ENCODE measurements around the gene MTUS2.

MTUS2 gene

GRCh38 chr13:29039212-29039611, 219.1 kb downstream of the MTUS2 start:
- DNase-seq, result no peak

GRCh38 chr13:29046588-29046987, 226.4 kb downstream of the MTUS2 start:
- no peak for DNase-seq

DNA sequence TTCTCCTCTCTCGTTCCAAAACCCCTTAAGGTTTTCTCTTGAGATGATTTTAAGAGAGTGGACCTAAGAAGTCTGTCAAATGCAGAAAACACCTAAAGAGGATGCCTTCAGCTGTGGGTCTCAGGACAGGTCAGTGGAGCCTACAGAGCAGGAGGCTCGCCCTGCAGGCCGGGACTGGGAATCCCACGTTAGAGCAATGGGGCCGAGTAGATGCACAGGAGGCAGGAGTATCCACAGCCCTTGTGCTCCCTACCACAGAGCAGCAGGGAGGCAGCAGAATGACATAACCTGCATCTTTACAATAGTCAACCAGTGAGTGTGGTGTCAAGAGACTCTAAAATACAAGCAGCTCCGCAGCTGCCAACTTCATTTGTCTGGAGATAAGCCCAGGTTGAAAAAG, 229.4 kb downstream of the MTUS2 start:
- no peak for DNase-seq

DNA sequence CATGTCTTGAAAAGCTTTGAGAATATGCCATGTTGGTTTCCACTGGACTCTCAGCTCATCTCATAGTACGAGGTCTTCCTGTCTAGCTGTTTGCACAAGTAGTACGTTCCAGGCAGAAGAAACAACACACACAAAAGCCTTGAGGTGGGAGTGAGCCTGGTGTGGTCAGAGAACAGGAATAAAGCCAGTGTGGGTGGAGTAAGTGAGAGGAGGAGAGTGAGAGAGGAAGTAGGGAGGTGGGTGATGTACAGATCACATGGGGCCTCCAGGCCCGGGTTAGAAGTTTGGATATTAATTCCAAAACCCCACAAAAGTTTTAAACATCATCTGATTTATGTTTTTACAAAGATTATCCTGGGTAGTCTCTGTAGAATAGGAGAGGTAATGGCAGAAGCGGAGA, 230.6 kb downstream of the MTUS2 start:
- DNase-seq, result no peak

- no peak for DNase-seq
These were observed 239.7 kb downstream of the MTUS2 start for GRCh38 chr13:29059800-29060199.

- no peak for DNase-seq
These were observed 245.0 kb downstream of the MTUS2 start for GRCh38 chr13:29065142-29065541.

- DNase-seq, result no peak
These were observed 247.3 kb downstream of the MTUS2 start for GRCh38 chr13:29067306-29067945.

DNA sequence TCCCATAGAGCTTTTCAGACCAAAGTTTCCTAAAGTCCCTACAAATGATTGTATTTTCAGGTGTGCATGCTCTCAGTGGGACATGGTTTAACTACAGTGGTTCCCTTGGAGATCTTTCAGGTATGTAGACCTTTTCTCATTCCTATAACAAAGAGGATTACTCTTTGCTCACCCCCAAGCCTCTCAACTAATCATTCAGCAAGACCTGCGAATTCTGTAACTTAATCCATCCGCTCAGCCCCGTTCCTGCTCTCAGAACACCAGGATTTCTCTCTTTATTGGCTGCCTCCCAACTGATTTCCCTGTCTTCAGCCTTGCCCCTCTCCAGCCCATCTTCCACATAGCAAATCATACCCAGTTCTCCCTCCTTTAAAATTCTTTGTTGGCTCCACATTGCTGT, 253.6 kb downstream of the MTUS2 start:
- no peak for DNase-seq

DNA sequence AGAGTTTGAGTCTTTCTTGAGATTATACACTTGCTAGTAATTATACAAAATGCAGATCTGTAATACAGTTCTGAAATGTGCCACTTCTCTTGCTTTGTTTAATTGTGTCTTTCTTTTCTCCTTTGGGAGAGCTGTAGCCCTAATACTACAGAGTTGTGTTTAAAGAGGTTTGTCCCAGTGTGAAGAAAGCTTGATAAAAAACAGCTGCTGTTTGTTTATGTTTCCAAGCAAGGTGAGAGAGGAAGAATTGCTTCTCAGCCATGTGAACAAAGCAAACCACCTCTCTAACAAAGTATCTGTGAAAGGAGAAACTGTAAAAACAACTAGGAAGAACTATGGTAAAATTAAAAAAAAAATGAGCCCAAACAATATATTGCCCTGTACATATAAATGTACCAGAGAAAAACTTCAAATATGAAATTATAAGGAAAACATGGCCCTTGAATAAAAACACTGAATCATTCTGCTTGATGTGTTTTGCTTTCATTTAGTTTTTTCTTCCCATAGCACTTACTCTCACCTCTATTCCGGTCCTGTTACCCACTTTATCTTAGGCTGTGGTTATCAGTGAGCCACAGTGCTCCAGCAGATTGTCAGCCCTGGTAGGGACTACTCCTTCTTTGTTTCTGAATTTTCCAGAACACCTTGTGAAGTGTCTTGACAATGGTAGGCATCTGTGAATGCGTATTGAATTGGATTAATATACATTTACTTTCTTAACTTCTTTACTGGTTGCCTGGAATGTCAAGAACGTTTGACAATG, 257.1 kb downstream of the MTUS2 start:
- DNase-seq, result no peak

DNA sequence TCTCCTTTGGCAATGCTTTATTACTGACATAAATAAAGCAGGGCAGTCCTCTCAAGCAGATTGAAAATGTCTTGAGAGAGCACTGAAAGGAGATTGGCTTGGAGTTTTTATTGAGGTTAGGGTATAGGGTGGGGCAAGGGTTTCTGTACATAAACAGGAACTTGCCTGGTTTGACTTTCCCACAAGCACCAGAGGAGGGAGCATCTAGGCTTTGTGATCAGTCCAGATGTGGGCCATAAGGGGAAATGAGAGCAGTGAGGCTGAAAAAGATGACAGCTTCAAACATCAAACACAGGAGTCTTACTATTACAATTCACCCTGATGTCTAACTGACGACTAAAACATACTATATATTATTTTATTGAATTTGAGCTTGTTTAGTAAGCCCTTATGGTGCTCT, 260.9 kb downstream of the MTUS2 start:
- DNase-seq, result no peak

DNA sequence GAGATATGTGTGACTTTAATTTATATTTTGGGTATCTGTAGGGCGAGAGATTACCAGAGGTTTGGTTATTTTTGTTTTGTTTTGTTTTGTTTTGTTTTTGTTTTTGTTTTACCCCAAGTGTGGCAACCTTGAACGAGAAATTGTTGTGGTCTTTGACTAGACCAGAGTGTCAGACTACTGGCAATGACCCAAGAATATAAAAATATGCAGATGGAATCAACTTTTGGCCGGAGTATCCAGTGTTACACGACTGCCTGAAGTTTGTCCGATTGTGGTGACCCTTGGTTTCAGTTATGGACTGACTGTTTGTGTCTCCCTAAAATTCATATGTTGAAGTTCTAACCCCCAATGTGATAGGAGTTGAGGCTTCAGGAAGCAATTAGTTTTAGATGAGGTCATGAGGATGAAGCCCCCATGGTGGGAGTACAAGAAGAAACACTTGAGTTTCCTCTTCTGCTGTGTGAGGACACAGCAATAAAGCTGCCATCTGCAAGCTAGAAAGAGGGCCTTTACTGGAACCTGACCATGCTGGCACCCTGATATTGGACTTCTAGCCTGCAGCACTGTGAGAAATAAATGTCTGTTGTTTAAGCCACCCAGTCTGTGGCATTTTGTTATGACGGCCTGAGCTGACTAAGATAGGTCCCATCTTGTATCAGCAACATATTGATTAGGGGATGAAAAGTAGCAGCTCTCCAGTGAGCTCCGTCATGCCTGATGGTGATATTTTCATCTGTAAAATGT, 261.7 kb downstream of the MTUS2 start:
- DNase-seq, result no peak

GRCh38 chr13:29099781-29100406, 279.8 kb downstream of the MTUS2 start:
- no peak for DNase-seq

DNA sequence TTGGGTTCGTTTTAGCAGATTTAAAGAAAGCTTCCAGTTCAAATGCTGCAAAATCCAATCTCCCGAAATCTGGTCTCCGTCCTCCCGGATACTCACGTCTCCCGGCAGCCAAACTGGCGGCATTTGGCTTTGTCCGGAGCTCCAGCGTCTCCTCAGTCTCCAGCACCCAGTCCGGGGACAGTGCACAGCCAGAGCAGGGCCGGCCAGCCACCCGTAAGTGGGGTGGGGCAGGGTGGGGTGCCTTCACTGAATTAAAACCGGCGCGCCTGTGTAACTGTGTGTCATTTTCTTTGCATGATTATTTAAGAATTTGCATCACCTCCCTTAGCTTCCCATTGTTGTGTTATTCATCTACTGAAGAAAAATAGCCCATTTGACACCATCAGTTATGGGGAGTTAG, 280.6 kb downstream of the MTUS2 start:
- DNase-seq, result no peak

GRCh38 chr13:29101409-29101808, 281.3 kb downstream of the MTUS2 start:
- no peak for DNase-seq

DNA sequence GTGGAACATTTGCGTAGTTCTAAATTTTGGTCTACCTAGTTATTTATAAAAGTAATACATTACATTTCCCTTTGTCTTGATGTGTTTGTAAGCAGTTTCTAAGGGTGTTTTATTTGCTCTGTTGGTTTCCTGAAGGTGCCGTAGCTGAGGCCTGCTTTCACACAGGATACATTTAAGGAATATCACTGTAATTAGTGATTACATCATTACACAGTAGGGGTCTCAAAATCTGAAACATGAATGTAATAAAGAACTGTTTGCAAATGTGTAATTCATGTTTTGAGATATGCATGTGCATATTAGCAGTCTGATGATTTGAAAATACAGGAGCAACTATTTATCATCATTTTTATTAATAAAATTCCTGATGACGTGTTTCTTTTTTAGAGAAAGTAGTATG, 281.8 kb downstream of the MTUS2 start:
- DNase-seq, result no peak

DNA sequence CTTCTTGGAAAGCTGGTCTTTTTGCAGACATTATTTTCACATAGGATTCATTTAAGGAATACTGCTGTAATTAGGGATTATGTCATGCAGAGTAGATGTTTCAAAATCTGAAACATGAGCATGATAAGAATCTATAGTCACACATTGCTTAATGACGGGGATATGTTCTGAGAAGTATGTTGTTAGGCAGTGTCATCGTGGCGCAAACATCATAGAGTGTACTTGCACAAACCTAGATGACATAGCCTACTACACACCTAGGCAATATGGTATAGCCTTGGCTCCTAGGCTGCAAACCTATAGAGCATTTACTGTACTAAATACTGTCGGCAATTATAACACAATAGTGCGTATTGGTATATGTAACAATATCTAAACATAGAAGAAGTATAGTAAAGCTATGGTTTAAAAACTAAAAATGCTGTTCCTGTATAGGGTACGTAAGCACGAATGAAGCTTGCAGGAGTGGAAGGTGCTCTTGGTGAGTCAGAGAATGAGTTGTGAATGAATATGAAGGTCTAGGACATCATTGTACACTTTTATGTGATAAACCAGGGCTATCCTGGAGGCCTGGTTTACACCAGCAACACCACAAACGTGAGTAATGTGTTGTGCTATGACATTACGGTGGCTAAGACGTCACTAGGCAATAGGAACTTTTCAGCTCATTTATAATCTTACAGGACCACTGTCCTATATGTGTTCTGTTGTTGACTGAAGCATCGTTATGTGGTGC, 283.1 kb downstream of the MTUS2 start:
- DNase-seq, result no peak

GRCh38 chr13:29104461-29104860, 284.3 kb downstream of the MTUS2 start:
- no peak for DNase-seq

DNA sequence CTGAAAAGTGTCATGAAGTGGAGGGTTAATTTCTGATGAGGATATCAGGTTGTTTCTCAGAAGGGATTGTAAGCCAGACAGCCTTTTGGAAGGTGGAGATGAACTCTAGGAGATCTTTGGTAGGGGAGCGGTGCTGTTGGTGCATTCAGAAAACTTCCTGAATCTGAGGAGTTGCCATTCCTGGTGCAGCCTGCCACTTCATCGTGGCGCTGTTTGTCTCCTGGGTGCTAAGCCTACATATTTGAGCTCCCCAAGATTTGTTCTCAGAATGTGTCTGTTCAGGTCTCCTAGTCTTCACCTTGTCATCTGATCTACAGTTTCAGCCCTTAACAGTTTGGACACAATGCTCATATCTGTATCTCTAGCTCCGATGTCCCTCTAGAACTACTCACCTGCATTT, 285.6 kb downstream of the MTUS2 start:
- DNase-seq, result no peak

- no peak for DNase-seq
These were observed 286.5 kb downstream of the MTUS2 start for GRCh38 chr13:29106651-29107050.

DNA sequence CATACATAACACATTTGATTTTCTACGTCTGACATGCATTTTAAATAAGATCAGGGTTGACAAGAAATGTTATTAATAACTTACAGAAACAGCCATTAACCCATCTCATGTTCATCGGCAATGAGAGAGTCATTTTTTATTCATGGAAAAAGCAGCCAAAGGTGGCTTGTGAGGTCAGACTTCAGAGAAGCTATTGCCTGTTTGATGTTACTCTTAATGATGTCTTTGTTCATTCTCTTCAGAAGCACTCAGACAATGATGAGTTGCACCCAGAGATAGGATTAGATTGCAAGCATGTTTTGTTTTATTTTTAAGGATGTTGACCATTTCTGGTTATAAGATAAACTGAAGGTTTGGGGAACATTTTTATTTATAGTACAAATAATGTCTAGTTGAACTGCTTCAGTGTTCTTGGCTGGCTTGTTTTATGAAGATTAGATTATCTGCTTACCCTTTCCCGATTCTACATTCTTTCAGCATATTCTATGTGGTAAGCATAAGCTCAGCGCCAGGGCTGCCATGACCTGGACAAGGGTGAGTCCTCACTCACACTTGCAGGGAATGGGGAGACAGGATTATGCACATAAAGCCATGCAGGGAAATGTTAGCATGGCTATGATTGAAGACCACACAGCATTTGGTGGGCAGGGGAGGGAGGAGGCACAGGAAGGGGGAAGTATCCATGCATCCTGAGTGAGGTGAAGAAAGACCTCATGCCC, 288.1 kb downstream of the MTUS2 start:
- no peak for DNase-seq

DNA sequence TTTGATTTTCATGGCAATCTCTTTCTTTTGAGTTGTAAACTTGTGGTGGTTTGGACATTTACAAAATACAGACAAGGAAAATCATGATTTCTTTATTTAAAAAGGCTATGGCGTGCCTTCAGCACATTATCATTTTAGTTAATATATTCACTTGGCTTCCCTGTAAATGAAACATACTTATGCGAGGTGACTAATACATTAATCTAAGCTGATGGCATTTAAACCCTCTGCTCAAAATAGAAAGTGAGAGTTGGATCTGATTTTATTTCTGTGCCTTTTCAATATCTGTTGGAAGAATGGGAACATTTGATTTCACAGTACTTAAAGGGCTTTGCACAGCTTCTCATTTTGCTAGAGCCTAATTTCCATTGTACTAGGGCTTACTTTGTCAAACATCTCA, 289.8 kb downstream of the MTUS2 start:
- no peak for DNase-seq

- no peak for DNase-seq
These were observed 291.3 kb downstream of the MTUS2 start for GRCh38 chr13:29111446-29111845.

All from activated CD8-positive, alpha-beta memory T cell treated with anti-CD3 and anti-CD28 coated beads for 24 hours (primary cell).